GM12873 (cell line): ENCODE results near the gene FGF12.

Experiments
- TF ChIP-seq, protein P1 (sequence below): IDR thresholded peaks from 2 replicates; pipeline ENCODE4 v1.5.1; 2012; ENCODE audit warnings: low read depth, mild to moderate bottlenecking, moderate library complexity, low read length, control low read depth; ENCODE audit not compliant: insufficient read depth; ENCODE audit errors: missing control alignments

FGF12 gene

GRCh38 chr3:192727032-192727847, at the start of gene FGF12:
Gene FGF12, minus strand, starts transcription at chr3:192727541.
- TF ChIP-seq, protein P1, sequence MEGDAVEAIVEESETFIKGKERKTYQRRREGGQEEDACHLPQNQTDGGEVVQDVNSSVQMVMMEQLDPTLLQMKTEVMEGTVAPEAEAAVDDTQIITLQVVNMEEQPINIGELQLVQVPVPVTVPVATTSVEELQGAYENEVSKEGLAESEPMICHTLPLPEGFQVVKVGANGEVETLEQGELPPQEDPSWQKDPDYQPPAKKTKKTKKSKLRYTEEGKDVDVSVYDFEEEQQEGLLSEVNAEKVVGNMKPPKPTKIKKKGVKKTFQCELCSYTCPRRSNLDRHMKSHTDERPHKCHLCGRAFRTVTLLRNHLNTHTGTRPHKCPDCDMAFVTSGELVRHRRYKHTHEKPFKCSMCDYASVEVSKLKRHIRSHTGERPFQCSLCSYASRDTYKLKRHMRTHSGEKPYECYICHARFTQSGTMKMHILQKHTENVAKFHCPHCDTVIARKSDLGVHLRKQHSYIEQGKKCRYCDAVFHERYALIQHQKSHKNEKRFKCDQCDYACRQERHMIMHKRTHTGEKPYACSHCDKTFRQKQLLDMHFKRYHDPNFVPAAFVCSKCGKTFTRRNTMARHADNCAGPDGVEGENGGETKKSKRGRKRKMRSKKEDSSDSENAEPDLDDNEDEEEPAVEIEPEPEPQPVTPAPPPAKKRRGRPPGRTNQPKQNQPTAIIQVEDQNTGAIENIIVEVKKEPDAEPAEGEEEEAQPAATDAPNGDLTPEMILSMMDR, result no peak

- TF ChIP-seq, protein P1, result peak; percentile 45
Measured at GRCh38 chr3:192772240-192772894, 45.0 kb upstream of the FGF12 start.

DNA sequence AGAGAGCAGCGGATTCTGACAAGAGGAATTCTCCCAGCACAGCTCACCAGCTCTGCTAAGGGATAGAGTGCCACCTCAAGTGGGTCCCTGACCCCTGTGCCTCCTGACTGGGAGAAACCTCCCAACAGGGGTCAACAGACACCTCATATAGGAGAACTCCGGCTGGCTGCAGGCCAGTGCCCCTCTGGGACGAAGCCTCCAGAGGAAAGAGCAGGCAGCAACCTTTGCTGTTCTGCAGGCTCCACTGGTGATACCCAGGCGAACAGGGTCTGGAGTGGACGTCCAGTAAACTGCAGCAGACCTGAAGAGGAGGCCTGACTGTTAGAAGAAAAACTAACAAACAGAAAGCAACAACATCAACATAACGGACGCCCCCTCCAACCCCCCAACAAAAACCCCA, 31.3 kb upstream of the FGF12 start:
- TF ChIP-seq, protein P1, result no peak

DNA sequence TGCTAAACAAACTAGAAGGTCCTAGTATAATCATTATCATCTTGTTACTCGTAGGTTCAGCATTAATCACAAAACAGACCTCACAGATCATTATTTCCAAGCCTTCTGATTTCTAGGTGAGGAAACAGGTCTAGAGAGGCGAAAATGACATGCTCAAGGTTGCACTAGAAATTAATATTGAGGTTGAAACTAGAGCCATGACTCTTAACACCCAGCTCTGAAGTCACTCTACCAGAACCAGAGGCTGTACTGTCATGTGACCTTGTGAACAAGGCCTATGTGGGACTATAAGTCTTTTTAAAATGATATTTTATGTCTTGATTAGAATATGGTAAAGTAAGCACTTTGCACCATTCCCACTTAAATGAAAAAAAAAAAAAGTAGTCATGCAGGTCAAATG, 23.8 kb upstream of the FGF12 start:
- TF ChIP-seq, protein P1, result no peak

- TF ChIP-seq, protein P1, result no peak
Measured at GRCh38 chr3:192750201-192750600, 22.9 kb upstream of the FGF12 start.

GRCh38 chr3:192747746-192748145, 20.4 kb upstream of the FGF12 start:
- TF ChIP-seq, protein P1, result no peak

GRCh38 chr3:192747145-192747544, 19.8 kb upstream of the FGF12 start:
- TF ChIP-seq, protein P1, result no peak
